GM19351 (cell line): ENCODE data around the gene GAL3ST3.
"Not testable (repeated sequence)": the region's sequence is repeated elsewhere in the genome, so short reads cannot be mapped to it uniquely, and the experiment has no call there.

Experiments
- ATAC-seq: cut with Tn5 transposase; IDR thresholded peaks from one replicate; pipeline ENCODE4 v1.9.1; 2021; ENCODE audit warnings: mild to moderate bottlenecking, moderate library complexity; ENCODE audit not compliant: unreplicated experiment

The GAL3ST3 gene

GRCh38 chr11:66048547-66049323, at the start of gene GAL3ST3:
Gene GAL3ST3 (minus strand): TSS chr11:66049161. CDS start chr11:66045415, 3,746 bp downstream.
- ATAC-seq, result no peak

GRCh38 chr11:66092125-66092524, 43.2 kb upstream of the GAL3ST3 start:
- not testable (repeated sequence) for ATAC-seq

- no peak for ATAC-seq
Observed at GRCh38 chr11:66090288-66090687, 41.3 kb upstream of the GAL3ST3 start.

- ATAC-seq, result no peak
Observed at GRCh38 chr11:66089067-66089466, 40.1 kb upstream of the GAL3ST3 start.

- ATAC-seq, result no peak
Observed at GRCh38 chr11:66087148-66087908, 38.4 kb upstream of the GAL3ST3 start.

GRCh38 chr11:66084821-66085475, 36.0 kb upstream of the GAL3ST3 start:
- no peak for ATAC-seq

GRCh38 chr11:66083767-66084166, 34.8 kb upstream of the GAL3ST3 start:
- ATAC-seq, result no peak

GRCh38 chr11:66082946-66083698, 34.2 kb upstream of the GAL3ST3 start:
- no peak for ATAC-seq

- no peak for ATAC-seq
Observed at GRCh38 chr11:66081505-66081904, 32.5 kb upstream of the GAL3ST3 start.

- ATAC-seq, result no peak
Observed at GRCh38 chr11:66080055-66080817, 31.3 kb upstream of the GAL3ST3 start.

- ATAC-seq, result not testable (repeated sequence)
Observed at GRCh38 chr11:66078949-66079348, 30.0 kb upstream of the GAL3ST3 start.

GRCh38 chr11:66077927-66078326, 29.0 kb upstream of the GAL3ST3 start:
- ATAC-seq, result no peak

- no peak for ATAC-seq
Observed at GRCh38 chr11:66076561-66076960, 27.6 kb upstream of the GAL3ST3 start.

GRCh38 chr11:66075273-66075672, 26.3 kb upstream of the GAL3ST3 start:
- ATAC-seq, result no peak

GRCh38 chr11:66073669-66074068, 24.7 kb upstream of the GAL3ST3 start:
- no peak for ATAC-seq

- no peak for ATAC-seq
Observed at GRCh38 chr11:66072518-66072917, 23.6 kb upstream of the GAL3ST3 start.

- ATAC-seq, result no peak
Observed at GRCh38 chr11:66072081-66072480, 23.1 kb upstream of the GAL3ST3 start.

- no peak for ATAC-seq
Observed at GRCh38 chr11:66071381-66071801, 22.4 kb upstream of the GAL3ST3 start.

GRCh38 chr11:66070604-66071380, 21.8 kb upstream of the GAL3ST3 start:
- no peak for ATAC-seq
